Liver (tissue), 9 donors: ENCODE data around the gene OR52M1. TPM values are rescaled to one million over a fixed set of nuclear protein-coding genes. Genes with fewer than 3 reads are reported as not detected.

Source experiments
- DNase-seq: peaks from one replicate; pipeline ENCODE4 v3.0.0-alpha.2; 2017; ENCODE audit warnings: low spot score
- H3K27ac ChIP-seq, 2 donors: one replicate each; pipeline ENCODE4 v1.7.0; 2013; ENCODE audit warnings: inconsistent platforms in 2 of 2, low read length in 2 of 2, control low read depth in 1 of 2, low read depth in 1 of 2, mild to moderate bottlenecking in 1 of 2
- H3K27me3 ChIP-seq, 4 donors: one replicate each; pipeline versions ENCODE4 v1.6.1 to v1.7.0; 2013; ENCODE audit warnings: low read length in 3 of 4, inconsistent platforms in 1 of 4, mild to moderate bottlenecking in 1 of 4, moderate library complexity in 1 of 4; ENCODE audit not compliant: control insufficient read depth in 4 of 4, insufficient read depth in 4 of 4
- H3K36me3 ChIP-seq, 4 donors: one replicate each; pipeline versions ENCODE4 v1.6.1 to v1.7.0; 2013; ENCODE audit warnings: low read length in 3 of 4, mild to moderate bottlenecking in 3 of 4, low read depth in 1 of 4, moderate library complexity in 1 of 4; ENCODE audit not compliant: control insufficient read depth in 4 of 4, insufficient read depth in 3 of 4
- H3K4me1 ChIP-seq, 4 donors: one replicate each; pipeline versions ENCODE4 v1.6.1 to v1.7.0; 2013; ENCODE audit warnings: low read length in 3 of 4, mild to moderate bottlenecking in 3 of 4, moderate library complexity in 1 of 4; ENCODE audit not compliant: control insufficient read depth in 4 of 4, insufficient read depth in 4 of 4
- H3K4me3 ChIP-seq, 3 donors: one replicate each; pipeline versions ENCODE4 v1.6.1 to v1.7.0; 2013; ENCODE audit warnings: low read length in 3 of 3, control low read depth in 1 of 3, low read depth in 1 of 3, mild to moderate bottlenecking in 1 of 3
- H3K9ac ChIP-seq, 2 donors: one replicate each; pipeline ENCODE4 v1.7.0; 2013; ENCODE audit warnings: low read length in 2 of 2, mild to moderate bottlenecking in 2 of 2, moderate library complexity in 2 of 2, control low read depth in 1 of 2, low read depth in 1 of 2
- H3K9me3 ChIP-seq, 4 donors: one replicate each; pipeline versions ENCODE4 v1.6.1 to v1.7.0; 2013; ENCODE audit warnings: low read length in 3 of 4; ENCODE audit not compliant: control insufficient read depth in 4 of 4
- ATF3 ChIP-seq: IDR thresholded peaks from 2 replicates; pipeline ENCODE4 v1.6.1; 2016; ENCODE audit warnings: antibody characterized with exemption
- CTCF ChIP-seq: fragments of 150-350 bp; IDR thresholded peaks from 2 replicates; pipeline ENCODE4 v1.5.1; 2017; ENCODE audit warnings: improper control_type of control experiment, low read depth, low read length; ENCODE audit not compliant: missing input control
- EGR1 ChIP-seq, 2 donors: IDR thresholded peaks; 2 replicates each; pipeline ENCODE4 v1.6.1; 2016 to 2018; ENCODE audit warnings: antibody characterized with exemption in 2 of 2, low read depth in 2 of 2
- FOXA1 ChIP-seq: IDR thresholded peaks from 2 replicates; pipeline ENCODE4 v1.6.1; 2016; ENCODE audit warnings: antibody characterized with exemption
- FOXA2 ChIP-seq: IDR thresholded peaks from 2 replicates; pipeline ENCODE4 v1.6.1; 2016; ENCODE audit warnings: antibody characterized with exemption
- GABPA ChIP-seq, 2 donors: IDR thresholded peaks in 1 of 2; conservative IDR thresholded peaks in 1 of 2; 2 replicates each; pipeline ENCODE4 v1.6.1; 2016; ENCODE audit warnings: antibody characterized with exemption in 2 of 2, mild to moderate bottlenecking in 1 of 2, moderate library complexity in 1 of 2
- HNF4A ChIP-seq, 2 donors: conservative IDR thresholded peaks; 2 replicates each; pipeline ENCODE4 v1.6.1; 2016; ENCODE audit warnings: antibody characterized with exemption in 2 of 2, mild to moderate bottlenecking in 2 of 2
- HNF4G ChIP-seq: IDR thresholded peaks from 2 replicates; pipeline ENCODE4 v1.6.1; 2016; ENCODE audit warnings: antibody characterized with exemption
- JUND ChIP-seq, 2 donors: IDR thresholded peaks; 2 replicates each; pipeline ENCODE4 v1.6.1; 2016; ENCODE audit warnings: antibody characterized with exemption in 2 of 2
- MAX ChIP-seq: IDR thresholded peaks from 2 replicates; pipeline ENCODE4 v1.6.1; 2016; ENCODE audit warnings: antibody characterized with exemption
- NR2F2 ChIP-seq: IDR thresholded peaks from 2 replicates; pipeline ENCODE4 v1.6.1; 2016; ENCODE audit warnings: antibody characterized with exemption
- RAD21 ChIP-seq, 2 donors: IDR thresholded peaks; 2 replicates each; pipeline ENCODE4 v1.6.1; 2016; ENCODE audit warnings: antibody characterized with exemption in 2 of 2, mild to moderate bottlenecking in 2 of 2
- RXRA ChIP-seq, 2 donors: IDR thresholded peaks; 2 replicates each; pipeline ENCODE4 v1.6.1; 2017 to 2018; ENCODE audit warnings: antibody characterized with exemption in 2 of 2, mild to moderate bottlenecking in 1 of 2
- SP1 ChIP-seq: IDR thresholded peaks from 2 replicates; pipeline ENCODE4 v1.6.1; 2018; ENCODE audit warnings: antibody characterized with exemption, mild to moderate bottlenecking
- TAF1 ChIP-seq: conservative IDR thresholded peaks from 2 replicates; pipeline ENCODE4 v1.6.1; 2016; ENCODE audit warnings: antibody characterized with exemption, mild to moderate bottlenecking
- YY1 ChIP-seq: IDR thresholded peaks from 2 replicates; pipeline ENCODE4 v1.6.1; 2016; ENCODE audit warnings: antibody characterized with exemption, mild to moderate bottlenecking
- ZBTB33 ChIP-seq: IDR thresholded peaks from 2 replicates; pipeline ENCODE4 v1.6.1; 2016; ENCODE audit warnings: antibody characterized with exemption
- WGBS: extraction: QIAGEN DNeasy Blood & Tissue Kit; methylation state at CpG from one replicate; pipeline ENCODE4 v1.1.7; 2013; 5-methylcytosine and 5-hydroxymethylcytosine counted together
- polyA plus RNA-seq, 2 donors: library from polyadenylated mRNA; stranded (reverse) in 1 of 2; unstranded in 1 of 2; fragments of 200-250 nt in 1 of 2; fragments of >200 nt in 1 of 2; fragmentation: Nextera tagmentation in 1 of 2; extraction: Ambion mirVana in 1 of 2; gene quantifications; one replicate each; pipeline versions ENCODE4 v1.2.1 to v1.2.3, GENCODE V29; 2013 to 2015
- total RNA-seq, 2 donors: library from RNA; depleted of rRNA; stranded (reverse); fragments of >200 nt; gene quantifications; one replicate each; pipeline ENCODE4 v1.2.3, GENCODE V29; 2014
- TF ChIP-seq, protein P1 (sequence below): IDR thresholded peaks from 2 replicates; pipeline ENCODE4 v1.6.1; 2016; ENCODE audit warnings: antibody characterized with exemption, mild to moderate bottlenecking
- donor health status: healthy.
- donor health status: healthy.
- donor health status: healthy.
- donor health status: healthy.
- donor health status: healthy.

Gene OR52M1
- total and polyA plus RNA-seq, 4 donors: not detected

GRCh38 chr11:4511282-4512245 is 33.4 kb upstream of the OR52M1 start (continued):
- TF ChIP-seq NR2F2: no peak

DNA sequence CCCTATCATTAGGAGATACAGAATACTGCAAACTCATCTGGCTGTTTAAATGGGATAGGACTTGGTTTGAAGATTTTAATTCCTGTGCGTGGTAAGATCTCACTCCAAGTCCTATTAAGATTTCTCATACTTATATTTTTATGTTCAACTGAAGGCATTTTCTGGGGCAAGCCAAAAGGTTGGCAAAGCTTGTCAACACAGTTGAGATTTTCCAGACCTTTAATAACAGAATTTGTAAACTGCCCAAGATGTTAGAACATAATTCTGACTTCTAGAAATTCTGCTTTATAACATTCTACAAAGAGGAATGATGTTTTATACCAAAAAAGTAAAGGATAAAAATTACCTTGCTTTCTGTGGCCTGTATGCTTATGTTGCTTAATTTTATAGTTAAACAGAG is 30.8 kb upstream of the OR52M1 start:
- no peaks in the 10 kb centered on the region for H3K27me3 ChIP-seq
- DNase-seq: no peak
- H3K4me3 ChIP-seq: no peak overlapping the region
- WGBS: 69% methylated on average over 1 of the region's 1 CpG
- H3K4me1 ChIP-seq: no peaks in the 10 kb centered on the region
- TF ChIP-seq FOXA1: no peak
- TF ChIP-seq EGR1 (IDR thresholded peaks at IDR 0.05; ENCODE audit: low read depth in 2 of 2): no peak
- no peak for TF ChIP-seq TAF1
- no peak for TF ChIP-seq FOXA2
- no peak for TF ChIP-seq RXRA (IDR thresholded peaks at IDR 0.05)
- no peak overlapping the region for H3K27ac ChIP-seq
- no peaks in the 10 kb centered on the region for H3K36me3 ChIP-seq
- no peaks in the 10 kb centered on the region for H3K9me3 ChIP-seq
- H3K9ac ChIP-seq: no peak overlapping the region

GRCh38 chr11:4522339-4522738 is 22.7 kb upstream of the OR52M1 start:
- 56% methylated on average over 2 of the region's 2 CpGs for WGBS
- H3K4me3 ChIP-seq: no peak overlapping the region
- no peaks in the 10 kb centered on the region for H3K4me1 ChIP-seq
- H3K9me3 ChIP-seq: no peaks in the 10 kb centered on the region
- no peaks in the 10 kb centered on the region for H3K27me3 ChIP-seq
- no peak overlapping the region for H3K9ac ChIP-seq
- DNase-seq: no peak
- no peaks in the 10 kb centered on the region for H3K36me3 ChIP-seq
- TF ChIP-seq FOXA2 (no peak), RXRA (IDR thresholded peaks at IDR 0.05) (no peak), ATF3 (no peak), HNF4A (conservative IDR thresholded peaks at IDR 0.05) (no peak), CTCF (no peak), ZBTB33 (no peak), HNF4G (no peak), SP1 (no peak), JUND (IDR thresholded peaks at IDR 0.05) (no peak), NR2F2 (no peak), TAF1 (no peak), GABPA (IDR thresholded peaks at IDR 0.05 in 1 of 2, conservative IDR thresholded peaks at IDR 0.05 in 1 of 2) (no peak), MAX (no peak), YY1 (no peak), EGR1 (IDR thresholded peaks at IDR 0.05; ENCODE audit: low read depth in 2 of 2) (no peak), RAD21 (IDR thresholded peaks at IDR 0.05) (no peak), FOXA1 (no peak)
- TF ChIP-seq, protein P1, sequence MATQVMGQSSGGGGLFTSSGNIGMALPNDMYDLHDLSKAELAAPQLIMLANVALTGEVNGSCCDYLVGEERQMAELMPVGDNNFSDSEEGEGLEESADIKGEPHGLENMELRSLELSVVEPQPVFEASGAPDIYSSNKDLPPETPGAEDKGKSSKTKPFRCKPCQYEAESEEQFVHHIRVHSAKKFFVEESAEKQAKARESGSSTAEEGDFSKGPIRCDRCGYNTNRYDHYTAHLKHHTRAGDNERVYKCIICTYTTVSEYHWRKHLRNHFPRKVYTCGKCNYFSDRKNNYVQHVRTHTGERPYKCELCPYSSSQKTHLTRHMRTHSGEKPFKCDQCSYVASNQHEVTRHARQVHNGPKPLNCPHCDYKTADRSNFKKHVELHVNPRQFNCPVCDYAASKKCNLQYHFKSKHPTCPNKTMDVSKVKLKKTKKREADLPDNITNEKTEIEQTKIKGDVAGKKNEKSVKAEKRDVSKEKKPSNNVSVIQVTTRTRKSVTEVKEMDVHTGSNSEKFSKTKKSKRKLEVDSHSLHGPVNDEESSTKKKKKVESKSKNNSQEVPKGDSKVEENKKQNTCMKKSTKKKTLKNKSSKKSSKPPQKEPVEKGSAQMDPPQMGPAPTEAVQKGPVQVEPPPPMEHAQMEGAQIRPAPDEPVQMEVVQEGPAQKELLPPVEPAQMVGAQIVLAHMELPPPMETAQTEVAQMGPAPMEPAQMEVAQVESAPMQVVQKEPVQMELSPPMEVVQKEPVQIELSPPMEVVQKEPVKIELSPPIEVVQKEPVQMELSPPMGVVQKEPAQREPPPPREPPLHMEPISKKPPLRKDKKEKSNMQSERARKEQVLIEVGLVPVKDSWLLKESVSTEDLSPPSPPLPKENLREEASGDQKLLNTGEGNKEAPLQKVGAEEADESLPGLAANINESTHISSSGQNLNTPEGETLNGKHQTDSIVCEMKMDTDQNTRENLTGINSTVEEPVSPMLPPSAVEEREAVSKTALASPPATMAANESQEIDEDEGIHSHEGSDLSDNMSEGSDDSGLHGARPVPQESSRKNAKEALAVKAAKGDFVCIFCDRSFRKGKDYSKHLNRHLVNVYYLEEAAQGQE: no peak
- no peak overlapping the region for H3K27ac ChIP-seq
